ENCODE data around the gene NCF2. TPM values are rescaled to one million over a fixed set of nuclear protein-coding genes. Genes with fewer than 3 reads are reported as not detected.

NCF2 gene
- total RNA-seq, 1 experiment from 2014 or later = 5.5 TPM

GRCh38 chr1:183634429-183635065, 44.3 kb upstream of the NCF2 start:
- peak overlapping the region; percentile 95 for H3K4me3 Mint-ChIP-seq (ENCODE audit: low read depth, unreplicated experiment)
- H3K4me1 Mint-ChIP-seq (ENCODE audit: low read depth, unreplicated experiment) = peaks cover 29% of the 10 kb centered on the region
- TF ChIP-seq, protein P1, sequence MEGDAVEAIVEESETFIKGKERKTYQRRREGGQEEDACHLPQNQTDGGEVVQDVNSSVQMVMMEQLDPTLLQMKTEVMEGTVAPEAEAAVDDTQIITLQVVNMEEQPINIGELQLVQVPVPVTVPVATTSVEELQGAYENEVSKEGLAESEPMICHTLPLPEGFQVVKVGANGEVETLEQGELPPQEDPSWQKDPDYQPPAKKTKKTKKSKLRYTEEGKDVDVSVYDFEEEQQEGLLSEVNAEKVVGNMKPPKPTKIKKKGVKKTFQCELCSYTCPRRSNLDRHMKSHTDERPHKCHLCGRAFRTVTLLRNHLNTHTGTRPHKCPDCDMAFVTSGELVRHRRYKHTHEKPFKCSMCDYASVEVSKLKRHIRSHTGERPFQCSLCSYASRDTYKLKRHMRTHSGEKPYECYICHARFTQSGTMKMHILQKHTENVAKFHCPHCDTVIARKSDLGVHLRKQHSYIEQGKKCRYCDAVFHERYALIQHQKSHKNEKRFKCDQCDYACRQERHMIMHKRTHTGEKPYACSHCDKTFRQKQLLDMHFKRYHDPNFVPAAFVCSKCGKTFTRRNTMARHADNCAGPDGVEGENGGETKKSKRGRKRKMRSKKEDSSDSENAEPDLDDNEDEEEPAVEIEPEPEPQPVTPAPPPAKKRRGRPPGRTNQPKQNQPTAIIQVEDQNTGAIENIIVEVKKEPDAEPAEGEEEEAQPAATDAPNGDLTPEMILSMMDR (IDR thresholded peaks at IDR 0.05; ENCODE audit: unreplicated experiment) = no peak
- intact Hi-C loops (cut with micrococcal nuclease; ENCODE audit: unreplicated experiment) = loop anchor here (5.0 kb wide), 2 partner anchors 418 to 672 kb away; partner anchors contain the start of gene TSEN15
- peak overlapping the region; percentile 94 for H3K27ac Mint-ChIP-seq (ENCODE audit: unreplicated experiment)
- no peaks in the 10 kb centered on the region for H3K9me3 Mint-ChIP-seq (ENCODE audit: low read depth, unreplicated experiment)
- TSS peak; percentile 49 for BruUV-seq (replicated peaks)
- peaks cover 48% of the 10 kb centered on the region for H3K36me3 Mint-ChIP-seq (ENCODE audit: insufficient read depth, unreplicated experiment)
- DNase-seq = no peak
- H3K27me3 Mint-ChIP-seq (ENCODE audit: unreplicated experiment) = peaks cover 10% of the 10 kb centered on the region
- CTCF ChIA-PET = interaction anchor here (0.6 to 2.0 kb wide), 3 partner anchors 50 to 293 kb away, joined by 3 to 7 read pairs (median 3); no protein-coding TSS in a partner anchor

- no TSS peak for BruUV-seq (replicated peaks)
- peaks cover 56% of the 10 kb centered on the region for H3K36me3 Mint-ChIP-seq (ENCODE audit: insufficient read depth, unreplicated experiment)
- peaks cover 31% of the 10 kb centered on the region for H3K4me1 Mint-ChIP-seq (ENCODE audit: low read depth, unreplicated experiment)
- H3K27me3 Mint-ChIP-seq (ENCODE audit: unreplicated experiment) = peaks cover 10% of the 10 kb centered on the region
- H3K4me3 Mint-ChIP-seq (ENCODE audit: low read depth, unreplicated experiment) = peak overlapping the region; percentile 95
- peak; percentile 31 for DNase-seq
- no peaks in the 10 kb centered on the region for H3K9me3 Mint-ChIP-seq (ENCODE audit: low read depth, unreplicated experiment)
- H3K27ac Mint-ChIP-seq (ENCODE audit: unreplicated experiment) = peak overlapping the region; percentile 50
- TF ChIP-seq, protein P1 (IDR thresholded peaks at IDR 0.05; ENCODE audit: unreplicated experiment) = peak; percentile 54
- CTCF ChIA-PET = interaction anchor here (0.6 to 2.0 kb wide), 7 partner anchors 24 to 294 kb away, joined by 3 to 7 read pairs (median 3); no protein-coding TSS in a partner anchor
- intact Hi-C loops (cut with micrococcal nuclease; ENCODE audit: unreplicated experiment) = loop anchor here (2.0 to 5.0 kb wide), 3 partner anchors 51 to 672 kb away; partner anchors contain the start of gene TSEN15
These were observed 43.6 kb upstream of the NCF2 start for GRCh38 chr1:183633676-183634343.

GRCh38 chr1:183632964-183633363, 42.7 kb upstream of the NCF2 start:
- peaks cover 64% of the 10 kb centered on the region for H3K36me3 Mint-ChIP-seq (ENCODE audit: insufficient read depth, unreplicated experiment)
- no peaks in the 10 kb centered on the region for H3K9me3 Mint-ChIP-seq (ENCODE audit: low read depth, unreplicated experiment)
- H3K4me1 Mint-ChIP-seq (ENCODE audit: low read depth, unreplicated experiment) = peaks cover 38% of the 10 kb centered on the region
- TF ChIP-seq, protein P1 (IDR thresholded peaks at IDR 0.05; ENCODE audit: unreplicated experiment) = no peak
- H3K27me3 Mint-ChIP-seq (ENCODE audit: unreplicated experiment) = peaks cover 10% of the 10 kb centered on the region
- intact Hi-C loops (cut with micrococcal nuclease; ENCODE audit: unreplicated experiment) = loop anchor here (2.0 to 5.0 kb wide), 3 partner anchors 52 to 671 kb away; partner anchors contain the start of gene TSEN15
- no TSS peak for BruUV-seq (replicated peaks)
- no peak for DNase-seq
- peak overlapping the region; percentile 95 for H3K4me3 Mint-ChIP-seq (ENCODE audit: low read depth, unreplicated experiment)
- H3K27ac Mint-ChIP-seq (ENCODE audit: unreplicated experiment) = no peak overlapping the region
- CTCF ChIA-PET = interaction anchor here (0.6 to 2.0 kb wide), 6 partner anchors 23 to 283 kb away, joined by 3 to 7 read pairs (median 4); no protein-coding TSS in a partner anchor

DNA sequence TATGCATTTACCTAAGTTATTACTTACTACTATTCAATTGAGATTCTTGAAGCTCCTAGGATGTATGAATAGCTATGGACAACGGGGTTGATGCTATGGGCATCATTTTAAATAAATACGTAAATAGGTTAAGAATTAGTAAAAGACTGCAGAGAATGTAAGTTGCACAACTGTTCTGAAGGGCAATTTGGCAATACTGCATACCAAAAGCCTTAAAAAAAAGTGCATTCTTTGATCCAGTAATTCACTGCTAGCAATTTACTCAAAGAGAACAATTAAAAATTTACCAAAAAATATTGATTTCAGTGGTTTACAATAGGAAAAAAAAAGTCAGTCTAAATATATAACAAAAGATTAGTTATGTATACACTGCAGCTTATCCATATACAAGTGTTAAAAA, 41.9 kb upstream of the NCF2 start:
- no peak for DNase-seq
- CTCF ChIA-PET = interaction anchor here (1.2 kb wide), 1 partner anchor 284 kb away, joined by 4 read pairs; no protein-coding TSS in a partner anchor
- no peak overlapping the region for H3K27ac Mint-ChIP-seq (ENCODE audit: unreplicated experiment)
- intact Hi-C loops (cut with micrococcal nuclease; ENCODE audit: unreplicated experiment) = loop anchor here (2.0 to 5.0 kb wide), 3 partner anchors 53 to 670 kb away; partner anchors contain the start of gene TSEN15
- H3K9me3 Mint-ChIP-seq (ENCODE audit: low read depth, unreplicated experiment) = no peaks in the 10 kb centered on the region
- no peak overlapping the region for H3K4me3 Mint-ChIP-seq (ENCODE audit: low read depth, unreplicated experiment)
- peaks cover 38% of the 10 kb centered on the region for H3K4me1 Mint-ChIP-seq (ENCODE audit: low read depth, unreplicated experiment)
- TF ChIP-seq, protein P1 (IDR thresholded peaks at IDR 0.05; ENCODE audit: unreplicated experiment) = no peak
- peaks cover 10% of the 10 kb centered on the region for H3K27me3 Mint-ChIP-seq (ENCODE audit: unreplicated experiment)
- peaks cover 67% of the 10 kb centered on the region for H3K36me3 Mint-ChIP-seq (ENCODE audit: insufficient read depth, unreplicated experiment)
- no TSS peak for BruUV-seq (replicated peaks)
